Caco-2 (cell line): ENCODE data around the gene SAC3D1. TPM values are rescaled to one million over a fixed set of nuclear protein-coding genes. Genes with fewer than 3 reads are reported as not detected.
"Not testable (repeated sequence)": the region's sequence is repeated elsewhere in the genome, so short reads cannot be mapped to it uniquely, and the experiment has no call there.

Experiments
- BruUV-seq: library from RNA; stranded (reverse); fragments of 400-500 nt; replicated peaks from 2 replicates; lab custom pipeline; 2021; lab: Mats Ljungman, UMichigan
- CTCF ChIA-PET: fragments of 300-600 bp; sonication (Branson Sonifier 250); formaldehyde crosslinking; loops from one replicate; lab custom pipeline; 2022; ENCODE audit warnings: antibody characterized with exemption; lab: Charles Lee
- POLR2A ChIA-PET: fragments of 300-600 bp; sonication (Branson Sonifier 250); formaldehyde crosslinking; loops from one replicate; lab custom pipeline; 2022; ENCODE audit warnings: antibody characterized with exemption; lab: Charles Lee
- DNase-seq, 2 experiments: peaks; one replicate each; pipeline versions ENCODE4 v3.0.0 to v3.0.0-alpha.2; 2020 to 2022
- H3K27me3 ChIP-seq: replicated peaks from 2 replicates; pipeline ENCODE4 v1.6.0; 2011; ENCODE audit warnings: low read length; ENCODE audit not compliant: control insufficient read depth, insufficient read depth
- H3K36me3 ChIP-seq: 2 replicates; pipeline ENCODE4 v1.5.1; 2011; ENCODE audit warnings: low read length; ENCODE audit not compliant: control insufficient read depth, insufficient read depth
- H3K4me1 ChIP-seq: fragments of 250-450 bp; sonication (Bioruptor Pico); 2 replicates; pipeline ENCODE4 v1.5.1; 2020; ENCODE audit warnings: mild to moderate bottlenecking
- H3K4me3 ChIP-seq: 2 replicates; pipeline ENCODE4 v1.5.1; 2011; ENCODE audit warnings: low read depth, mild to moderate bottlenecking, control low read depth, low read length
- H3K9me3 ChIP-seq: fragments of 250-450 bp; sonication (Bioruptor Pico); 2 replicates; pipeline ENCODE4 v1.5.1; 2020; ENCODE audit warnings: mild to moderate bottlenecking, moderate library complexity
- H3K27ac Mint-ChIP-seq: one replicate; pipeline ENCODE4 v1.8.0; 2022; ENCODE audit warnings: mixed read lengths; ENCODE audit not compliant: unreplicated experiment
- H3K27me3 Mint-ChIP-seq: one replicate; pipeline ENCODE4 v1.8.0; 2022; ENCODE audit warnings: mixed read lengths; ENCODE audit not compliant: insufficient read depth, unreplicated experiment
- H3K36me3 Mint-ChIP-seq: one replicate; pipeline ENCODE4 v1.8.0; 2022; ENCODE audit warnings: mild to moderate bottlenecking, mixed read lengths; ENCODE audit not compliant: insufficient read depth, unreplicated experiment
- H3K4me1 Mint-ChIP-seq: one replicate; pipeline ENCODE4 v1.8.0; 2022; ENCODE audit warnings: low read depth, mixed read lengths; ENCODE audit not compliant: unreplicated experiment
- H3K4me3 Mint-ChIP-seq: one replicate; pipeline ENCODE4 v1.8.0; 2022; ENCODE audit warnings: mild to moderate bottlenecking, moderate library complexity, mixed read lengths; ENCODE audit not compliant: unreplicated experiment
- H3K9me3 Mint-ChIP-seq: one replicate; pipeline ENCODE4 v1.8.0; 2022; ENCODE audit warnings: mixed read lengths; ENCODE audit not compliant: unreplicated experiment
- intact Hi-C: fragments of 100-400 bp; cut with micrococcal nuclease; formaldehyde crosslinking; loops from one replicate; pipeline ENCODE4 v1.10.0; 2022; ENCODE audit not compliant: unreplicated experiment
- total RNA-seq: library from RNA; stranded (reverse); gene quantifications from 2 replicates; pipeline ENCODE4 v1.2.3, GENCODE V29; 2022
- TF ChIP-seq, protein P1 (sequence below), 2 experiments: fragments of 200-600 bp in 1 of 2; IDR thresholded peaks; 1 replicate in 1 of 2; 2 replicates in 1 of 2; pipeline versions ENCODE4 v1.5.1 to v1.8.0; 2011 to 2022; ENCODE audit warnings: antibody characterized with exemption in 1 of 2, control low read depth in 1 of 2, inconsistent platforms in 1 of 2, low read depth in 1 of 2, low read length in 1 of 2, mild to moderate bottlenecking in 1 of 2, moderate library complexity in 1 of 2; ENCODE audit not compliant: insufficient read depth in 1 of 2, severe bottlenecking in 1 of 2, unreplicated experiment in 1 of 2

SAC3D1 gene
- total RNA-seq, 1 experiment from 2014 or later, result 21.2 TPM

GRCh38 chr11:65021509-65021908 lies 19.5 kb upstream of the SAC3D1 start:
- Mint-ChIP-seq H3K9me3 (no peaks in the 10 kb centered on the region), H3K36me3 (peaks cover 16% of the 10 kb centered on the region), H3K4me3 (no peak overlapping the region), H3K4me1 (peaks cover 6% of the 10 kb centered on the region), H3K27me3 (no peaks in the 10 kb centered on the region), H3K27ac (no peak overlapping the region)
- Histone ChIP-seq H3K36me3 (peaks cover 4% of the 10 kb centered on the region; the same call in 1 of the 2 replicates), H3K4me3 (no peak overlapping the region), H3K9me3 (no peaks in the 10 kb centered on the region), H3K4me1 (no peaks in the 10 kb centered on the region), H3K27me3 (no peaks in the 10 kb centered on the region)
- no TSS peak for BruUV-seq
- intact Hi-C loops, result no loop called here
- no peak for DNase-seq
- TF ChIP-seq, protein P1, sequence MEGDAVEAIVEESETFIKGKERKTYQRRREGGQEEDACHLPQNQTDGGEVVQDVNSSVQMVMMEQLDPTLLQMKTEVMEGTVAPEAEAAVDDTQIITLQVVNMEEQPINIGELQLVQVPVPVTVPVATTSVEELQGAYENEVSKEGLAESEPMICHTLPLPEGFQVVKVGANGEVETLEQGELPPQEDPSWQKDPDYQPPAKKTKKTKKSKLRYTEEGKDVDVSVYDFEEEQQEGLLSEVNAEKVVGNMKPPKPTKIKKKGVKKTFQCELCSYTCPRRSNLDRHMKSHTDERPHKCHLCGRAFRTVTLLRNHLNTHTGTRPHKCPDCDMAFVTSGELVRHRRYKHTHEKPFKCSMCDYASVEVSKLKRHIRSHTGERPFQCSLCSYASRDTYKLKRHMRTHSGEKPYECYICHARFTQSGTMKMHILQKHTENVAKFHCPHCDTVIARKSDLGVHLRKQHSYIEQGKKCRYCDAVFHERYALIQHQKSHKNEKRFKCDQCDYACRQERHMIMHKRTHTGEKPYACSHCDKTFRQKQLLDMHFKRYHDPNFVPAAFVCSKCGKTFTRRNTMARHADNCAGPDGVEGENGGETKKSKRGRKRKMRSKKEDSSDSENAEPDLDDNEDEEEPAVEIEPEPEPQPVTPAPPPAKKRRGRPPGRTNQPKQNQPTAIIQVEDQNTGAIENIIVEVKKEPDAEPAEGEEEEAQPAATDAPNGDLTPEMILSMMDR (IDR thresholded peaks at IDR 0.05; ENCODE audit: insufficient read depth in 1 of 2, low read depth in 1 of 2, low read length in 1 of 2, severe bottlenecking in 1 of 2, unreplicated experiment in 1 of 2), result no peak
- ChIA-PET POLR2A (no interaction called here), CTCF (no interaction called here)

GRCh38 chr11:65023502-65023901 lies 17.5 kb upstream of the SAC3D1 start:
- H3K27ac Mint-ChIP-seq, DNase-seq, H3K36me3 ChIP-seq, H3K27me3 Mint-ChIP-seq, intact Hi-C loops, H3K4me3 Mint-ChIP-seq, H3K36me3 Mint-ChIP-seq, POLR2A ChIA-PET, H3K9me3 Mint-ChIP-seq, BruUV-seq, H3K9me3 ChIP-seq, H3K4me1 Mint-ChIP-seq, H3K27me3 ChIP-seq, H3K4me3 ChIP-seq, CTCF ChIA-PET, H3K4me1 ChIP-seq: not testable (repeated sequence)

DNA sequence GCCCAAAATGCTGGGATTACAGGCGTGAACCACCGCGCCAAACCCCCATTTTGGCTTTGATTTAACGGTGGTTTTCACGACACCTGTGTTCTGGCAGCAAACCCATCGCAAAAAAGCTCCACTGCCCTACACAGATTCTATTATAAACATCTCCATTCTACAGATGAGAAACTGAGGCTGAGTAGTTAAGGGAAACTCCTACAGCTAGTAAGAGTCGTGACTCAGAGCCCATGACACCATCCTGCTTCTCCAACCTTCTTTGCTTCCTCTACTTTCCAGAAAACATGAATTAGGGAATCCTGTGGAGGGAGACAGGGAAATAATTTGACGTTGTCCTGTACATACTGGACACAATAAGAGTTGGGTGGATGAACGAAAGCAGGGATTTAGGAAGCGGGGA lies 14.2 kb upstream of the SAC3D1 start:
- H3K9me3 Mint-ChIP-seq, result no peaks in the 10 kb centered on the region
- no peak overlapping the region for H3K27ac Mint-ChIP-seq
- H3K4me3 Mint-ChIP-seq, result peak overlapping the region; percentile 63
- no peaks in the 10 kb centered on the region for H3K36me3 ChIP-seq
- peaks cover 7% of the 10 kb centered on the region for H3K4me1 Mint-ChIP-seq
- no peaks in the 10 kb centered on the region for H3K9me3 ChIP-seq
- H3K4me3 ChIP-seq, result peak overlapping the region; percentile 66
- TF ChIP-seq, protein P1 (IDR thresholded peaks at IDR 0.05; ENCODE audit: insufficient read depth in 1 of 2, low read depth in 1 of 2, low read length in 1 of 2, severe bottlenecking in 1 of 2, unreplicated experiment in 1 of 2), result no peak
- DNase-seq, result no peak
- ChIA-PET POLR2A (interaction anchor here (0.5 kb wide), 1 partner anchor 93 kb away, joined by 3 read pairs; no protein-coding TSS in a partner anchor), CTCF (interaction anchor here (0.6 to 1.9 kb wide), 4 partner anchors 13 to 181 kb away, joined by 3 to 12 read pairs (median 4); partner anchors contain the start of genes ARL2 and SAC3D1)
- no TSS peak for BruUV-seq
- no peaks in the 10 kb centered on the region for H3K36me3 Mint-ChIP-seq
- no peaks in the 10 kb centered on the region; the same call in 1 of the 2 replicates for H3K4me1 ChIP-seq
- no peaks in the 10 kb centered on the region for H3K27me3 ChIP-seq
- H3K27me3 Mint-ChIP-seq, result no peaks in the 10 kb centered on the region
- intact Hi-C loops, result loop anchor here (1.0 to 5.0 kb wide), 3 partner anchors 13 to 55 kb away; partner anchors contain the start of genes ARL2, CDCA5 and ZFPL1
